ENCODE results near the gene USP7. TPM values are rescaled to one million over a fixed set of nuclear protein-coding genes. Genes with fewer than 3 reads are reported as not detected.
"Not testable (repeated sequence)": the region's sequence is repeated elsewhere in the genome, so short reads cannot be mapped to it uniquely, and the experiment has no call there.

The USP7 gene
- total RNA-seq, 4 donors from 2014 or later, result 62.5 to 109 (median 89.1) TPM

- no peak overlapping the region for H3K27ac ChIP-seq
- intact Hi-C loops (cut with DNase I), result loop anchor here (10.0 kb wide), 1 partner anchor 85 kb away; no protein-coding TSS in a partner anchor
- no peak overlapping the region for H3K4me3 ChIP-seq
- DNase-seq, result no peak
- TF ChIP-seq POLR2A (IDR thresholded peaks at IDR 0.05) (no peak), CTCF (IDR thresholded peaks at IDR 0.05) (no peak)
- H3K36me3 ChIP-seq, result peaks cover 21 to 100% (median 62%) of the 10 kb centered on the region in 3 donors
- H3K4me1 ChIP-seq, result peaks cover 0 to 28% (median under 1%) of the 10 kb centered on the region in 3 donors
- 77 to 79% methylated on average over 12 to 13 of the region's 18 CpGs for WGBS, 2 donors
- H3K9me3 ChIP-seq, result no peaks in the 10 kb centered on the region
- H3K27me3 ChIP-seq, result no peaks in the 10 kb centered on the region
Observed at GRCh38 chr16:8919089-8919933, 44.4 kb downstream of the USP7 start.

- not testable (repeated sequence) for DNase-seq
- intact Hi-C loops (cut with DNase I), result loop anchor here (10.0 kb wide), 1 partner anchor 87 kb away; no protein-coding TSS in a partner anchor
- H3K4me1 ChIP-seq, result peaks cover 0 to 27% (median 0%) of the 10 kb centered on the region in 3 donors
Observed at GRCh38 chr16:8917336-8917735, 46.4 kb downstream of the USP7 start.

DNA sequence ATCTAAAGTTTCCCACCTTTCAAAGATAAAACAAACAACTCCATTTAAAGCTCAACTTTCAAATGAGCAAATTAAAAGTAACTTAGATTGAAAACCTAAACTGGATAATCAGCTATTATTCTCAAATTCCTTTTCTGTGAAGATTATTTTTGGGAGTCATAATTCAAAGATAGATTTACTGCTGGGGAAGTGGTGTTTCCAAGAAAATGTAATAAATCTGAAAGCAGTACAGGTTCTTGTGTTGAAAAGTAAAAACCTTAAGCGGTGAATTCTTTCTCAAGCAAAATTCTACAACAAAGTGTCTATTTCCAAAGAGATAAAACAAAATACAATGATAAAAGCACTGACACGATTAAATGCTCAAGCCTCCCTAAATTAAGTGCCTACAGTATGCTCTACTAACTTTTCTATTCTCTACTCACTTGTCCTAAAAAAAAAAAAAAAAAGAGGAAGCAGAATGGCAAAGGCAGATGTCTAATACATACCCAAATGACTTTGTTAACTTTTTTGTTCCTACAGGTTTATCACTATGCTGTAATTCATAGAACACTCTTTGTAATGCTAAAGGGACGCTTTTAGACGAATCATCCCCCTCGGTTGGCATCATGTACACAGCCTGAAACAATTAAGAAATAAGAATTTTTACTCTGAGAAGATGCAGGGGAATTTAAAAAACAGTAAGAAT lies 47.0 kb downstream of the USP7 start:
- DNase-seq, result no peak
- H3K27ac ChIP-seq, result no peak overlapping the region
- H3K9me3 ChIP-seq, result no peaks in the 10 kb centered on the region
- H3K4me3 ChIP-seq, result no peak overlapping the region
- peaks cover 0 to 34% (median 0%) of the 10 kb centered on the region in 3 donors for H3K4me1 ChIP-seq
- 82% methylated on average over 5 of the region's 5 CpGs for WGBS, 2 donors
- peaks cover 17 to 100% (median 64%) of the 10 kb centered on the region in 3 donors for H3K36me3 ChIP-seq
- intact Hi-C loops (cut with DNase I), result loop anchor here (10.0 kb wide), 1 partner anchor 88 kb away; no protein-coding TSS in a partner anchor
- TF ChIP-seq POLR2A (IDR thresholded peaks at IDR 0.05), result no peak
- TF ChIP-seq CTCF (IDR thresholded peaks at IDR 0.05), result no peak
- H3K27me3 ChIP-seq, result no peaks in the 10 kb centered on the region

More at GRCh38 chr16:8917336-8917735, 46.4 kb downstream of the USP7 start:
- H3K9me3 ChIP-seq, H3K27me3 ChIP-seq, H3K4me3 ChIP-seq, H3K27ac ChIP-seq: not testable (repeated sequence)
- WGBS, 2 donors, result 91 to 95% methylated on average over 9 to 10 of the region's 10 CpGs
- peaks cover 20 to 100% (median 69%) of the 10 kb centered on the region in 3 donors for H3K36me3 ChIP-seq

- H3K4me1 ChIP-seq, result peaks cover 0 to 42% (median 0%) of the 10 kb centered on the region in 3 donors
- H3K4me3 ChIP-seq, result no peak overlapping the region
- 68 to 77% methylated on average over 7 of the region's 7 CpGs for WGBS, 2 donors
- TF ChIP-seq POLR2A (IDR thresholded peaks at IDR 0.05) (no peak), CTCF (IDR thresholded peaks at IDR 0.05) (no peak)
- H3K27ac ChIP-seq, result no peak overlapping the region
- H3K36me3 ChIP-seq, result peaks cover 25 to 100% (median 63%) of the 10 kb centered on the region in 3 donors
- intact Hi-C loops (cut with DNase I), result loop anchor here (10.0 kb wide), 1 partner anchor 89 kb away; no protein-coding TSS in a partner anchor
- no peak for DNase-seq
- no peaks in the 10 kb centered on the region for H3K9me3 ChIP-seq
- no peaks in the 10 kb centered on the region for H3K27me3 ChIP-seq
Observed at GRCh38 chr16:8915722-8916301, 47.9 kb downstream of the USP7 start.

DNA sequence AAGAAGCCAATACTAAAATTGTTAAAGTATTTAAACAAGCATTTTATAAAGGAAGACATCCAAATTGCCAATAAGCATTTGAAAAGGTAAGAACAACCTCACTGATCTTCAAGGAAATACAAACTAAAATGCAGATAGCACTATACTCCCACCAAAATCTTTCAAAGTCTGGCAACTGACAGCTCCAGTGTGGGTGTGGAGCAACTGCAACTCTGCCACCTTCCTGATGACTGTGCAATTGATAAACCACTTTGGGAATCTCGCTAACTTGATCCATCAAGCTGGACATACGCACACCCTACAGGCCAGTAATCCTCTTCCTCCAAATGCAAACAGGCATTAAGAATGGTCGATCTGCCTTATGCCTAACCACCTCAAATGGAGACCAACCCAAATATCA lies 49.6 kb downstream of the USP7 start:
- WGBS, 2 donors, result 81 to 93% methylated on average over 3 of the region's 3 CpGs
- TF ChIP-seq POLR2A (IDR thresholded peaks at IDR 0.05) (no peak), CTCF (IDR thresholded peaks at IDR 0.05) (no peak)
- Histone ChIP-seq H3K27me3 (no peaks in the 10 kb centered on the region), H3K4me3 (no peak overlapping the region), H3K27ac (no peak overlapping the region), H3K4me1 (peaks cover 0 to 50% (median 0%) of the 10 kb centered on the region in 3 donors), H3K9me3 (no peaks in the 10 kb centered on the region), H3K36me3 (peaks cover 23 to 100% (median 57%) of the 10 kb centered on the region in 3 donors)
- DNase-seq, result no peak
- intact Hi-C loops (cut with DNase I), result loop anchor here (10.0 kb wide), 1 partner anchor 91 kb away; no protein-coding TSS in a partner anchor

Measured in esophagus squamous epithelium (tissue), 5 donors.